Epidermal melanocyte (primary cell): ENCODE measurements around the gene NDRG4.
"Not testable (repeated sequence)": the region's sequence is repeated elsewhere in the genome, so short reads cannot be mapped to it uniquely, and the experiment has no call there.

ENCODE experiments used
- DNase-seq: peaks from one replicate; pipeline ENCODE4 v3.0.0; 2011; ENCODE audit warnings: low spot score; ENCODE audit not compliant: insufficient read length

Gene NDRG4

GRCh38 chr16:58464916-58465731 lies 34.8 kb upstream of the NDRG4 start:
- no peak for DNase-seq

- DNase-seq = no peak
Observed at GRCh38 chr16:58465817-58466216, 34.1 kb upstream of the NDRG4 start.

GRCh38 chr16:58466396-58466795 lies 33.5 kb upstream of the NDRG4 start:
- DNase-seq = no peak

- DNase-seq = no peak
Observed at GRCh38 chr16:58467905-58468304, 32.0 kb upstream of the NDRG4 start.

GRCh38 chr16:58471209-58471975 lies 28.6 kb upstream of the NDRG4 start:
- DNase-seq = no peak

- no peak for DNase-seq
Observed at GRCh38 chr16:58472266-58472665, 27.7 kb upstream of the NDRG4 start.

- DNase-seq = no peak
Observed at GRCh38 chr16:58472827-58473226, 27.1 kb upstream of the NDRG4 start.

GRCh38 chr16:58474296-58474695 lies 25.6 kb upstream of the NDRG4 start:
- no peak for DNase-seq

- no peak for DNase-seq
Observed at GRCh38 chr16:58475091-58475619, 24.8 kb upstream of the NDRG4 start.

GRCh38 chr16:58476791-58477190 lies 23.2 kb upstream of the NDRG4 start:
- DNase-seq = no peak

GRCh38 chr16:58478427-58478826 lies 21.5 kb upstream of the NDRG4 start:
- DNase-seq = no peak

GRCh38 chr16:58481226-58481869 lies 18.6 kb upstream of the NDRG4 start:
- DNase-seq = no peak

- no peak for DNase-seq
Observed at GRCh38 chr16:58481931-58482330, 18.0 kb upstream of the NDRG4 start.

- DNase-seq = no peak
Observed at GRCh38 chr16:58485184-58485887, 14.6 kb upstream of the NDRG4 start.

GRCh38 chr16:58487566-58488351 lies 12.2 kb upstream of the NDRG4 start:
- peak; percentile 78 for DNase-seq

- no peak for DNase-seq
Observed at GRCh38 chr16:58488531-58488930, 11.4 kb upstream of the NDRG4 start.

GRCh38 chr16:58490065-58490464 lies 9.9 kb upstream of the NDRG4 start:
- no peak for DNase-seq

GRCh38 chr16:58490539-58490938 lies 9.4 kb upstream of the NDRG4 start:
- not testable (repeated sequence) for DNase-seq

- no peak for DNase-seq
Observed at GRCh38 chr16:58492066-58492465, 7.9 kb upstream of the NDRG4 start.

- DNase-seq = no peak
Observed at GRCh38 chr16:58492735-58493134, 7.2 kb upstream of the NDRG4 start.
